HG02870 (cell line): Measurements from ENCODE around the gene FCN2.

ENCODE experiments used
- ATAC-seq: cut with Tn5 transposase; IDR thresholded peaks from one replicate; pipeline ENCODE4 v1.9.1; 2021; ENCODE audit warnings: mild to moderate bottlenecking, moderate library complexity; ENCODE audit not compliant: unreplicated experiment

The FCN2 gene

DNA sequence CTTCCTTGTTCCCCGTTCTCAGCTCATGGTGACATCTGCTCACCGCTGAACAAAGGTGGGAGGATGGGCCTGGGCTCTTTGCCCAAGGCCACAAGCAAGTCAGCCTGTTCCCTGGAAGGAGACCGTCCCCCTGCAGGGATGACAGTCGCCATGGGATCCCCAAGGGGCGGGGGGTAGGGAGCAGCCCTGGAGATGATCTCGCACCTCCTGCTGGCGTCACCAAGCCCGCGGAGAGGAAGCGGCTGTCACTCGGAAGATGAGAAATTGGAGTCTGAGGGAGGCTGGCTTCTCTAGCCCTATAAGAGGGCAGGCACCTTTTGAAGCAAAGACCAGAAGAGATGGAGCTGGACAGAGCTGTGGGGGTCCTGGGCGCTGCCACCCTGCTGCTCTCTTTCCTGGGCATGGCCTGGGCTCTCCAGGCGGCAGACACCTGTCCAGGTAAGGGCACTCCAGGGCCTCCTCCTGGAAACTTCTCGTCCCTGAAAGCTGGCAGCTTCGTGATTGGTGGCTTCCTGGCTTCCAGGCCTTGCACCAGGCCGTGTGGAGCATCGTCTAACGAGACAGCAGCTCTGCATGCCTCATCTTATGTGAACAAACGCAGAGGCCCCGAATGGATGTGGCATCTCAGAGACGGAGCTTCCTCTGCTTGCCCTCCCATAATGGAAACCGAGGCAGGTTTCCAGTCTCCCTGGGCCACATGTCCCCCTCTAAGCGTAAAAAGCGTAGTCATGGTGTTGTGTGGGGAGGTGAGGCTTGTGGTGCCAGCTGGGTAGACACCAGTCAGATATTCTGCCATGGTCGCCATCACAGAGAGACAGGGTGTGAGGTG is at the start of gene FCN2:
Gene FCN2 (plus strand): TSS at position 327 of the 829 bp plus-strand sequence. CDS start 12 bp downstream, at position 339.
- ATAC-seq, result no peak

DNA sequence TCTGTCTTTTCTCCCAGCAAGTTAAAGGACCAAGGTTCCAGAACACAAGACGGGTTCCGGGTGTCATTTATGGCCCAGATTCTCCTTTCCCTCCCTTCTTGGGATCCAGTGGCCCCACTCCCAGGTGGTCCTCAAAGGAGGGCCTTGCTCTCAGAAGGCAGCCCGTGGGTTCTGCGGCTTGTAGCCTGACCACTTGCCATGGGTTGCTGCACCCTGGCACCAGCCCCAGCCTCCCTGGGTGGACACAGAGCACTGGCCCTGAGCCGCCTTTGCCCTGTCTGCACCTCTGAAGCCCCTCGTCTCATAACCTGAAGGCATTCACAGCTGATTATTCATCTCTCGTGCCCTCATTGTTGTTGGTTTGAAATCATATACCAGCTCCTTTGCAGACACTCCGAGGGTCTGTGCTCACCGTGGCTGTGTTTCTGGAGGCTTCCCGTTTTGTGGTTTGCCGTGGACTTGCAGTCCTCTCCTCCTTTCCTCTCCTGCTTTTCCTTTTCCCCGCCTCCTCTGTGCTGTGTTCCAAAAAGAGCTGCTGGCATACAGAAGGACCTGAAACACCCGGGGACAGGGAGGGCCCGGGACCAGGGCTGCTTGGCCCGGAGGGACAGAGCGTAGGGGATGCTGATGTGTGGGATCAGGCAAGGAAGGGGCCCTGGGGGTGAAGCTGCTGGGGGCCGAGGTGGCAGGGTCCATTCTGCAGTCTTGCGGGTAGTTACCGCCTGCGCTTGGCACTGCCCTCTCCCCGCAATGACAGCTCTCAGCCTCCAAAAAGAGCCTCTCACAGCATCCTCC is 49.5 kb upstream of the FCN2 start:
- ATAC-seq, result no peak

DNA sequence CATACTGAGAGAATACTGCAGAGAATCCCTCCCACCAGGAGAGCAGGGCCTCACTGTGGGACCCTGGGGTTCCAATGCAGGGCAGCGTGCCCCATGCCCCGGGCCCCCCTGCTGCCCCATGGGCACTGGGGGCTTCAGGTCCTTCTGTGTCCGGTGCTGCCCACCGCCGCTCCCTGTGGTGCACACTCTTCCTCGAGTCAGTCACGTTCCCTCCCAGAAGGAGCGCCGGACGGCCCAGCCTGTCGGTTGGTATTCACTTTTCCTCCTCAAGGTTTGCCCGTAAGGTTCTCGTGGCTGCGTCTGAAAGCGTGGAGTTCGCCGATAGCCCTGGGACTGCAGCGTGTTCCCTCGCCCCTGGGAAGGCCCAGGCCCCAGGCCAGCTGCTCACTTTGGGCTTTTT is 48.1 kb upstream of the FCN2 start:
- no peak for ATAC-seq

DNA sequence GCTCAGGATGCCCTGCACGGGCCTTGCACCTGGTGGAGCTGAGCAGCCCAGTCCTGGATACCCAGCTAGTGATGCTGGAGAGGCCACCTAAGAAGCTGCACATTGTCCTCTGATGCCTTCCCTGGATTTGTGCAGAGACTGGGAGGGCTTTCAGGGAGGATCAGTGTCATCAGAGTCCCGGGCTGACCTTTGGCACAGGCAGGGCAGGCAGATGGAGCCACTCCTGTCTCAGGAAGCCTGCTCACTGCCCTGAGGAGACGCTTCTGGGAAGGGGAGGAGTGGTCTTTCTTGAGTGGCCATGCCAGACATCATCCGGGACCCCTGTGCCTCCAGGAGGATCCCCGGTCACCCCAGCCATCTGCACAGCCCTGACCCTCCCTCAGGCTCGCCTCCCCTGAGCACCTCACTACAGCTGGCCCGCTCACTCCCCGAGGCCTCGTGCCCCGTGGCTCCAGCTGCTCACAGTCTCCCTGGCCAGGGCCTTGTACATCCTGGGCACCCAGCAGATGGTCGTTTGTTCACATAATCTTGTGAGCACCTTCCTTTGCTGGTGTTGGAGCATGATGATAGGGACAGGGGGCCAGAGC is 47.2 kb upstream of the FCN2 start:
- ATAC-seq, result no peak

DNA sequence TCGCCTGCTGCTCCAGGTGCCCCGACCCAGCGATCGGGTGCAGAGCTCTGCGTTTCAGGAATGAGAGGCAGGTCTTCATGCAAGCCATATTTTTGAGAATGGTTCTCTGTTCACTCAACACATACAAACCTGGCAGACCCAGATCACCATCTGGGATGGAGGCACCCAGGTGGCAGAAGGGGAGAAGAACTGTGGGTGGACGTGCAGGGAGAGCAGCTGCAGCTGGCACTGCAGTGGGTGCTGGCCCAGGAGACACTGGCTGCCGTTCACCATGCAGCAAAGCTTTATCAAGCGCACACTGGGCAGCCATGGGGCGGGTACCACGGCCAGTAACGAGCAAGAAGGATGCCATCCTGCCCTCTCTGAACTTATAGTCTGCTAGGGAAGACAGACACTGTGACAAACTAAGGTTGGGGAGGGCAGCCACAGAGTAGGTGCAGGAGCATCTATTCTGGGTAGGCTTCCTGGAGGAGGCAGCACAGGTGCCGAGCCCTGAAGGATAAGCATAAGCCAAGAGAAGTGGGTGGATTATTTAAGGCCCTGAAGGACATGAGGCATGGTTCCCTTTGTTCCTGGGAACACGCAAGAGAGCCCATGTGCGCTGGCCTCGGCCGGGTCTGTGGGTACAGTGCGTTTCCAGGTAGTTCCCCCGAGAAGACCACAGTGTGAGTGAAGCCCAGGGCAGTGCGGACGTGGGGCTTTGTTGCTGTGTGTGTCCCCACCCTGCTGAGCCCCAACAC is 46.2 kb upstream of the FCN2 start:
- no peak for ATAC-seq

DNA sequence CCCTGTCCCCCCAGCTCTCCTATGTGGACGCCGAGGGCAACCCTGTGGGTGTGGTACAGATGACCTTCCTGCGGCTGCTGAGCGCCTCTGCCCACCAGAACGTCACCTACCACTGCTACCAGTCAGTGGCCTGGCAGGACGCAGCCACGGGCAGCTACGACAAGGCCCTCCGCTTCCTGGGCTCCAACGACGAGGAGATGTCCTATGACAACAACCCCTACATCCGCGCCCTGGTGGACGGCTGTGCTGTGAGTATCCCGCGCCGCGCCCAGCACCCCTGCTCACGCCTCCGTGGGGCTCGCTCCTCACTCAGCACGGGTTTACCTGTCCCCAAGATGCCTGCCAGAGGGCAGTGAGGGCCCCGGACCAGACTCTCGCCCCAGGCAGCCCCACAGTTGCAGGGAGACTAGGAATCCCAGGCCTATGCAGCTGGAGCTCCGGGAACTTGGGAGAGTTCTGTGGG is 45.6 kb upstream of the FCN2 start:
- ATAC-seq, result no peak

DNA sequence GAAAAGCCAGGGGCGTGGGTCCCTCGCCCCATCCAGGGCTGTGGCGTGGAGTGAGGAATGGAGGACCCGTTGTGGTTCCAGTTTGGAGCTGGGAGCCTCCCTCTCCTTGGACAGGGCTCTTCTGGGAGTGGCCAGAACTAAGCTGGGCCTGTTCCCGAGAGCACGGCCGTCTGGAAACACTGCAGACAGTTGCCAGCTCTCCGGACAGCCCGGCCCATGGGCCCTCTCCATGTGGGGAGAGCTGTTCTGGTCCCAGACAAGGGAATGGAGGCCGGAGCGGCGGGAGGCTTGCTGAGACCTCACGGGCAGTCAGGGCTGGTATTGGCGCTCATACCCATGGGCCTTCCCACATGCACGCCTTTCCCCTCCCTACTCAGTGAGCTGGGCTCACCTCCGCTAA is 45.2 kb upstream of the FCN2 start:
- ATAC-seq, result no peak

DNA sequence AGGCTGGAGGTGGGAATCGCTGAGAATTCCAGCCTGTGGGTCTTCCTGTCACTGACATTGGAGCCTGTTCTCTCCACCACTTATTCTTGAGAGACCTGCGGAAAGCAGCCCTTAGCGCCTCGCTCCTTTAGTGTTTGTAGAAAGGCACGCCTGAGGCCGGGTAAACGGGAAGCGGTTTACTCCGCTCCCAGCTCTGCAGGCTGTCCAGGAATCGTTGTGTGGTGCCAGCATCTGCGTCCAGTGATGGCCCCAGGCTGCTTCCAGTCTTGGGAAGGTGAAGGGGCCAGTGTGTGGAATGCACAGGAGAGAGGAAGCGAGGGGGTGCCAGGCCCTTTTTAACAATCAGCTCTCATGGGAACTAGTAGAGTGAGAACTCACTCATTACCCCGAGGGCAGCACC is 44.6 kb upstream of the FCN2 start:
- ATAC-seq, result no peak

DNA sequence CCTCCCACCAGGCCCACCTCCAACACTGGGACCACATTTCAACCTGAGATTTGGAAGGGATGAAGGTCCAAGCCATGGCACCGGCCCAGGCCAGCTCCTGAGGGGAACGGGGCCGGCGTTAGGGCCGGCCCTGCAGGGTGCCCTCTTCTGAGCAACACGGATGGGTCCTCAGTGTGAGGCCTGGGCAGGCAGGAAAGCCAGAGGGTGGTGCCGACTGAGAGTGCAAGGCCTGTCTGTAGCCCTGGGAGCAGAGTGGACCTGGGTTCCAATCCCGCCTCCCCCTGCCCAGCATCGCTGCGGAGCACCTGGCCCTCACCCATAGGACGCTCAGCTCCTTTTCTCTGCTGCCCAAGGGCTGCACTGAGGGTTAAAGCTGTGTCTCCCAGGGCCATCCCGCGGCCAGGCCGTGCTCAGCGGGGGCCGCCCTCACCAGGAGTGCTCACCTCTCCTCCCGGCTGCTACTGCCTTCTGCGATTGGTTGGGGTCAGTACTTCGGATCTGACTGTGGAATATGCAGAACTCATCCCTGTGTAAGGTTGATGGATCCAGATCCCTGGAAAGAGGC is 44.1 kb upstream of the FCN2 start:
- ATAC-seq, result no peak

DNA sequence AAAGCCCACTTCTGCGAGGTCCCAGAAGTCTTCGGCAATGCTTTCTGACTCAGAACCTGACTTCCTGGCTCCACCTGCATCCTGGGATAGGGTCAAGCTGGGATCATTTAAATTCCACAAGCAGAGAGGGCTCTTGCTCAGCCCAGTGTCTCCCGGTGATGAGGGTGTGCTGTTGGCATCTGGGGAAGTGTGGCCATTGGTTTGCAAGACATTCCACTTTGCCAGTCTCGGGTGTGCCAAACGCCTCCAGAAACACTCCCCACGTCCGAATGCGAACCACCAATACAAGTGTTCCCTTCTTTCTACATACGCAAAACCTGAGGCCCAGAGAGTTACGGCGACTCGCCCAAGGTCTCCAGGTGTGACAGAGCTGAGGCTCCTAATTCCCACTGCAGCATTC is 43.1 kb upstream of the FCN2 start:
- ATAC-seq, result no peak

DNA sequence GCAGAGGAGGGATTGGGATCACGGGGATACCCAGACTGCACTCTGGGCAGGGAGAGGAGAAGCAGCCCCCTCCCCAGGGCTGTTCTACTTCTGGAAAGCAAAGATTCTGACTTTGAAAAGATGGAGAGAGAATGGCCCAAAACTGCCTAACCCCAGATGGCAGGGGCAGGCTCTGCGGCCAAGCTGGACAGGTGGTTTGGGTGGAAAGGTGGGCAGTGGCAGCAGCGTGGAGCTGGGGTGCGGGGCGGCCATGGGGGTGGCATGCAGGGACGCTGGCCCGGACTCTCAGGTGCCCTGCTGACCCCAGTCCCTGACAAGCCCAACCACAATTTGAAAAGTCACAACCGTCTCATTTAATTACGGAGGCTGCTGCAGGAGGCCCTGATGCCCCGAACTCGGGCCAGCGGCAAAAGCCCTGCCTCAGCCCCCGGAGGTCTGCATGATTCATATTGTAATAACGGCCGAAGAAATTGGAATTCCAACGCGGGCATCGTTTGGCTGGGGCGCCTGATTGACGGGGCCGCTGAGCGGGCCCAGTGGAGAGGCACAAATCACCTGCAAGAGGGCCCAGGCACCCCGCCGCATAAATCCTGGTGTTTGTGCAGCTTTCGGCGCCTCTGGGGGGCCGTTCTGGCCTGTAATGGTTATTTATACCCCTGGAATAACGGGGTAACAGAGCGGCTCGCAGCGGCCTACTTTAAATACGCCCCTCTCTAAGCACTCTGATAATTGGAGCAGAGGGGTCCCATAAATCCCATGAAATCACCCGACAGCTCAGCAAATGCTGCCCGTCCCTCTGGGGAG is 41.8 kb upstream of the FCN2 start:
- no peak for ATAC-seq

DNA sequence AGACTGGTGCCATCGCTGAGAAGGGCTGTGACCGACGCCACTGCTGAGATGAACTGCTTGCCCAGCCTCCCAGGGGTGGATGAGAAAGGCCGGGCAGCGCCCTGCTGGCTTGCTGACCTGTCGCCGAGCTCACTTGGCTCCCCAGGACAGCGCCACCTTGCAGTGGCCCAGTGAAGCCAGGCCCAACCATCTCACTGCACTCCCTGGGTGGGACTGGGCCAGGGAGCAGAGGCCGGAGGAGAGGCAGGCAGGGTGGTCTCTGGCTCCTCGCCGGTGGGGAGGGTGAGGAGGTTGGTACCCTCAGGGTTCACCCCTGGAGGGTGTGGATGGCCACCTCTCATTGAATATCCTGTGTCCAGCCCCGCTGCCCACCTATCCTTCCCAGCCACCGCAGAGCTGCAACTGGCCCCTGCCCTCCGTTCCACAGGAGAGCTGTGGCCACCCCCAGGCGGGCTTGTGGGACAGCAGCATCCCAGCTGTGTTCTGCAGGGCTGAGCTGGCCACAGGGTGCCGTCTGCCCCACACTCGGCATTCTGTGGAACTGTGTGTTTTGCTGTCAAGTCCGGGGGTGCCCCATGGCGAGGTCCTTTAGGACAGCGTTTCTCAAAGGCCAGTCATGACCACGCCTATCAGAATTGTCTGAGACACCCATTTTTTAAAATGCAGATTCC is 41.0 kb upstream of the FCN2 start:
- no peak for ATAC-seq

DNA sequence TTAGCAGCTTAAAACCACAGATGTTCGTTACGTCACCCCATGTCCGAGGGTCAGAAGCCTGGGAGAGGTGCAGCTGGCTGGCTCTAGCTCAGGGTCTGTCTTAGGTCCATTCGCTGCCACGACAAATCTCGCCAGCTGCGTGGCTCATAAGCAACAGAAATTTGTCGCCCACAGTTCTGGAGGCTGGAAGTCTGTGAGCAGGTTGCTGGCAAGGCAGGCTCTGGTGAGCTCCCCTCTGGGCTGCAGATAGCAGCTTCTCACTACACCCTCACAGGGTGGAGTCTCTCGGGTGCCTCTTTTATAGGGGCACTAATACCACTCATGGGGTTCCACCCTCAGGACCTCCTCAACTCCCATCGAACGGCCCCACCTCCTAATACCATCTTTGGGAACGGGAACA is 40.1 kb upstream of the FCN2 start:
- ATAC-seq, result no peak

DNA sequence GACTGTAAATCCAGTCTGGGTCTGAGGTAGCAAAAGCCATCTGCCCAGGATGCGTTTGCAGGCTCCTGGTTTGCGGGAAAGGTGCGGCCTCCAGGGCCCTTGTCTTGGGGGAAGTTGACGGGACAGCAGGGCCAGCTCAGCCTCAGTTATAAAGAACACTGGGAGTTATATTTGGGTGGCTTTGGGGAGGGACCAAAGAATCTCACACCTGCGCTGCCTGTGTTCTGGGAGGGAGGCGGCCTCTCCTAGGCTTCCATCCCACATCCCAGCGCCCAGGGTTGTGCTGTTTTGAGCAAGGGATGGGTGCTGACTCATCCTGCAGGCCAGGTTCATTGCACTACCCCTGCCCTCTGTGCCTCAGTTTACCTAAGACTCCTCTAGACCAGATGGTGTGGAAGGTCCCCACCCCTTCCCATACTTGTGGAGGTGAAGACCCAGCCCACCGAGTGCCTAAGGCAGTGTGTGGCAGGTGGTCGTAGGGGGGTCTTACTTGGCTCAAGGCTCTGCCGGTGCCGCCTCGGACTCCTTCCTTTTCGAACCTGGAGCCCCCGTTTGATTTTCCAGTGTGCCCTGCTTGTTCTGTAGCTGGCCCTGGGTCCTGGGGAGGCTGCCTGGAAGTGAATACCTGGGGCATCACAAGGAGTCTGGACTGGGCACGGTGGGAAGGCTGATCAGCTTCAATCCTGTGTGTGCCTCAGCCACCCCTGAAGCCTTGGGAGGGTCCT is 39.3 kb upstream of the FCN2 start:
- ATAC-seq, result no peak

DNA sequence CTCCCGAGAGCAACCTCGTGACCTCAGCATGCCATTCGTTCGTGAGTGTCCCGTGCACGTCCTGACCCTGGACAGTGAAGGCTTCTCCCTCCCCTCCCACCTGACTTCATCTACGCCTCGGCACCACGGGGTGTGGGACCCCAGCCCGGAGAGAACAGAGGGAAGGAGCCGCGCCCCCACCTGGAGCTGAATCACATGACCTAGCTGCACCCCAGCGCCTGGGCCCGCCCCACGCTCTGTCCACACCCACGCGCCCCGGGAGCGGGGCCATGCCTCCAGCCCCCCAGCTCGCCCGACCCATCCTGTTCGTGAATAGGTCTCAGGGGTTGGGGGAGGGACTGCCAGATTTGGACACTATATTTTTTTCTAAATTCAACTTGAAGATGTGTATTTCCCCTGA is 38.3 kb upstream of the FCN2 start:
- no peak for ATAC-seq

DNA sequence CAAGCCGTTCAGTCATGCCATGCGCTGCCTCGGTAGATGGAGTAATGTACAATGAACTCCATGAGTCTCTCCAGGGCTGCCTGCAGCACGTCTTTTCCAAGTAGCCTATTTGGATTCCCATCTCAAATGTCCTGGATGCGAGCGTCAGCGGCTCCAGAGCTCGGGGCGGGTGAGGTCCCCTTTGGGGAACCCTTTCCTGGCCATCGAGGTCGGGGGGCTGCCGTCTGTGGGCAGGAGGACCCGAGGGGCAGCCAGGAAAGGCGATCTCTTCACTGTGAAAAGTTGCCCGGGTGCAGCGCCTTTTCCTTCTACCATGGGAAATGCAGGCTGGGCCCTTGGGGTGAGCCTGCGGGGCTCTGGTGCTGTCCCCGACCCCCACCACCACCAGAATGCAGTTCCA is 36.9 kb upstream of the FCN2 start:
- ATAC-seq, result no peak

DNA sequence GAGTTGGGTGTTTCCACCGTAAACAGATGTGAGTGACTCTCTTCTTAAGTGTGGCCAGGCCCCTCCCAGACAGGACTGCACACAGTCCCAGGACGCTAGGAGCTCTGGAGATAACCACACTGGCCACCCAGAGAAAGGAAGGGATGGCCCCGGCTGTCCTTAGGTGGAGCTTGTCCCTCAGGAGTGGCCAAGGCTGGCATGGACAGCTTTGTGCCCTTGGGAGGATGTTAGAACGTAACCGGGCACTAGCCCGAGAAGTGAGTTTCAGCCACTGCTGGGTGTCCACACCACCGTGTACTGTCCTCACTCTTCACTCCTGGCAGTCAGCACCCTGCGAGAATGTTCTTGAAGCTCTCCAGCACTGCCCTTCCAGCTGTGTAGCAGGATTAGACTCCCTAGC is 35.8 kb upstream of the FCN2 start:
- ATAC-seq, result no peak

DNA sequence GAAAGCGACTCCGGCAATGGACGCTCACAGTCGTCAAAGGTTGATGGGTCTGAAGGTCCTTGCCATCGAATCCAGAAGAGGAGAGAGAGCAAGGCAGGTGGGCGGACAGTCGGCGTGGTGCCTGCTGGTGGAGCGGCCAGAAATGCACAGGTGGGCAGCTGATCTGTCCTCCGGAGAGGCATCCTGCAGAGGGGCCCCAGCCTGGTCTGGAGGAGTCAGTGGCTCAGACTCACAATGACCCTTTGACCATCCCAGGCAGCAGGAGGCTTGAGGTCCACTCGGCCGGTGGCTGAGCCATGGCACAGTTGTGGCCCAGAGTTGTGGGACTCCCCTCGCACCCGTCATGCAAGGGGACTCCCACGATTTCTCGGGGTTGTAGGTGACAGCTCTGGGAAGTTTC is 34.4 kb upstream of the FCN2 start:
- no peak for ATAC-seq

DNA sequence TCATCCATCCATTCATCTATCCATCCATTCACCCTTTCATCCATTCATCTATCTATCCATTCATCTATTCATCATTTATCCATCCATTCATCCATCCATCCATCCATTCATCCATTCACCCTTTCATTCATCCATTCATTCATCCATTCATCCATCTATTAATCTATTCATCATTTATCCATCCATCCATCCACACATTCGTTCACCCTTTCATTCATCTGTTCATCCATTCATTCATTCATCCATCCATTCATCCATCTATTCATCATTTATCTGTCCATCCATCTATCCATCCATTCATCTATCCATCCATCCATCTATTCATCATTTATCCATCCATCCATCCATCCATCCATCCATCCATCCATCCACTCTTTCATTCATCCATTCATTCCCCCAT is 33.9 kb upstream of the FCN2 start:
- ATAC-seq, result no peak
